BE2C (cell line): ENCODE results near the gene SYP. TPM values are rescaled to one million over a fixed set of nuclear protein-coding genes. Genes with fewer than 3 reads are reported as not detected.
A peak's percentile ranks its signal among the peaks of the same experiment; 100 is the strongest.

Experiments used
- DNase-seq: peaks from one replicate; pipeline ENCODE4 v3.0.0-alpha.2; 2020
- H3K27me3 ChIP-seq: fragments of 250-450 bp; sonication (Bioruptor Pico); 2 replicates; pipeline ENCODE4 v1.5.1; 2020; ENCODE audit warnings: mild to moderate bottlenecking
- H3K36me3 ChIP-seq: fragments of 250-450 bp; sonication (Bioruptor Pico); 2 replicates; pipeline ENCODE4 v1.5.1; 2020; ENCODE audit warnings: mild to moderate bottlenecking
- H3K4me1 ChIP-seq: fragments of 250-450 bp; sonication (Bioruptor Pico); 2 replicates; pipeline ENCODE4 v1.5.1; 2020
- H3K4me3 ChIP-seq: 2 replicates; pipeline ENCODE4 v1.5.1; 2011; ENCODE audit warnings: low read depth, low read length
- H3K9me3 ChIP-seq: fragments of 250-450 bp; sonication (Bioruptor Pico); 2 replicates; pipeline ENCODE4 v1.5.1; 2020
- CTCF ChIP-seq: IDR thresholded peaks from 2 replicates; pipeline ENCODE4 v1.5.1; 2012; ENCODE audit warnings: mild to moderate bottlenecking, low read depth, low read length
- polyA plus RNA-seq: library from polyadenylated mRNA; unstranded; fragments of >200 nt; gene quantifications from one replicate; pipeline ENCODE4 v1.2.1, GENCODE V29; 2012; ENCODE audit warnings: low read depth, missing spikeins; ENCODE audit not compliant: insufficient read length, insufficient read depth

The SYP gene
- 161 TPM for polyA plus RNA-seq

DNA sequence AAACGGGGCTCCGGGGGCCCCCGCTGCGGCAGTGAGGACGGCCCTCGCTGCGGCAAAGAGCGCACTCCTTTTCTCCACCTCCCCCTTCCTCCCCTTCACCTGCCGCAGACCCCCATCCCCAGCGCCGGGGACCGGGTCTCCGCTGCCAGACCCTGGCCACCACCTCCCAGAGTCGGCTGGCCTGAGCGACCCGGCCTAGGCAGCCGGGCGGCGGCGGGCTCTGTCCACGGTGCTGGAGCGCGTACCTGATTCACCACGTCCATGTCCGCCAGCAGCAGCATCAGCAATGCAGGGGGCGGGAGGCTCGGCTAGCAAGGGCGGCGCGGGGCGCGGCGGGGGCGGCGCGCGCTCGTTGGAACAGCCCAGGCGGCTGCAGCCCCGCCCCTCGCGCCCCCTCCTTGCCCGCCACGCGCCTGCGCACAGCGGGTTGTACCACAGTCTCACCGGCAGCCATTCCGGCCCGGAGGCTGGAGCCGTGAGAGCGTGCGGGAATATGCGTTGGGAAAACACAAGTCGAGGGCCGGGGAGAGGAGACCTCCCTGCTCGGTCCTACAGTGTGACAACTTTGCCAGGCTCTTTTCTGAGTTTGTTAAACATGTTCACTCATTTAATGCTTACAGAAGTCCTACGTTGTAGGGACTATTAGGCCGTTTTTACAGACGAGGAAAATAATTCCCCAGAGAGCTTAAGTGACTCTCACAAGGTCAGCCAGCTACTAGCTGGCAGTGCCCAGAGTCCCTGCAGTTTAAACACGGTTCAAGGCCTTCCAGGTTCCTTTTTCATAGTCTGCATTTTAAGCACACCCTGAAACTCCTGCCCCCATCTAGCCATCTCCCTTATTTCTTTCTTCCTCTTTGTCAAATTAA lies at the start of gene SYP:
Gene SYP, minus strand, starts transcription at position 288 of the 866 bp plus-strand sequence. Its CDS starts 7 bp downstream, at position 281.
- no peak for TF ChIP-seq CTCF
- DNase-seq, result peak; percentile 89
- Histone ChIP-seq H3K4me3 (peak within 1 kb of the TSS; percentile 71), H3K36me3 (no peaks in the 10 kb centered on the region), H3K9me3 (no peaks in the 10 kb centered on the region), H3K27me3 (no peaks in the 10 kb centered on the region), H3K4me1 (0 out of 2 replicates have a peak, but pooled peaks cover 2% of the 10 kb centered on the region)

DNA sequence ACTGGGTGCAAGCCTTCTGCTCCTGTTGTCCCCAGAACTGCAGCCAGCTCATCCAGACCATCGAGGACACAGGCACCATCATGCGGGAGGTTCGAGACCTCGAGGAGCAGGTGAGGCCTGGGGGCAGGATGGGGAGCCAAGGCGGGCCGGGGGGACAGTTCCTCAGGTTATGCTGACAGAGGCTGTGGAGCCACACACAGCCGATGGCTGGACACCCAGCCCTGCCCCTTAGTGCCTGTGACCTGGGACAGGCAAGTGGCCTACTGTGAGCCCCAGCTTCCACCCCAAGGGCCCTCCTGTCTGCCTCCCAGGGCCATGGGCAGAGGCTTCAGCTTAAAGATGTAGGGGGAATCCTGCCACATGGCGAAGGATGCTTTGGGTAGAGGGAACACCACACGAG lies 49.6 kb upstream of the SYP start:
- TF ChIP-seq CTCF, result no peak
- Histone ChIP-seq H3K9me3 (no peaks in the 10 kb centered on the region), H3K36me3 (no peaks in the 10 kb centered on the region), H3K4me3 (no peak overlapping the region), H3K4me1 (no peaks in the 10 kb centered on the region), H3K27me3 (no peaks in the 10 kb centered on the region)
- DNase-seq, result no peak

- no peak for DNase-seq
- TF ChIP-seq CTCF, result no peak
- no peaks in the 10 kb centered on the region for H3K27me3 ChIP-seq
- H3K9me3 ChIP-seq, result no peaks in the 10 kb centered on the region
- H3K4me1 ChIP-seq, result no peaks in the 10 kb centered on the region
- no peak overlapping the region for H3K4me3 ChIP-seq
- H3K36me3 ChIP-seq, result no peaks in the 10 kb centered on the region
Observed at GRCh38 chrX:49249071-49249470, 49.1 kb upstream of the SYP start.

DNA sequence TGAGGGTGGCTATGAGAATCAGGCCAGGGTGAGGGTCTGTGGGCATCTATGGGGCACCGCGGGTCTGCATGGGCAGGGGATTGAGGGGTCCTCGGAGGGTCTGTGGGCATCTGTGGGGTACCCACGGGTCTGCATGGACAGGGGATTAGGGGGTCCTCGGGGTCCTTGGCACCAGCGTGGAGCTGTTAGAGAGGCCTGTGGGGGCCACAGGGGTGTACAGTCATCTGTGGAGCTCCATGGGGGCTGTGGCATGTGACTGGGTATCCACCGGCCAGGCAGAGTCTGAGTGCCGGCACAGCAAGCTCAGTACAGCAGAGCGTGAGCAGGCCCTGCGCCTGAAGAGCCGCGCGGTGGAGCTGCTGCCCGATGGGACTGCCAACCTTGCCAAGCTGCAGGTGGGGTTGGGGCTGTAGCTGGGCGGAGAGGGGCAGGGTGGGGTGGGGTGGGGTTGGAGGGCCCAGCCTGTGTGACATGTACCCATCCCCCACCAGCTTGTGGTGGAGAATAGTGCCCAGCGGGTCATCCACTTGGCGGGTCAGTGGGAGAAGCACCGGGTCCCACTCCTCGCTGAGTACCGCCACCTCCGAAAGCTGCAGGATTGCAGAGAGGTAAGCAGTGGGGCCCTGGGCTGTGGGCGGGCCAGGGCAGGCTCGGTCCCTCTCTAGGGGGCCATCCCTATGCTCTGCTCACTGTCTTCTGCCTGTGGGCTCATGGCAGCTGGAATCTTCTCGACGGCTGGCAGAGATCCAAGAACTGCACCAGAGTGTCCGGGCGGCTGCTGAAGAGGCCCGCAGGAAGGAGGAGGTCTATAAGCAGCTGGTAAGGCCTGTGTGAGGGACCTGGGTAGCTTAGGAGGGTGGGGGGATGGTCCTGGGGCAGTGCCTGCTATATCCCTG lies 48.2 kb upstream of the SYP start:
- Histone ChIP-seq H3K36me3 (no peaks in the 10 kb centered on the region; the same call in 1 of the 2 replicates), H3K9me3 (no peaks in the 10 kb centered on the region), H3K27me3 (no peaks in the 10 kb centered on the region), H3K4me1 (no peaks in the 10 kb centered on the region), H3K4me3 (no peak overlapping the region)
- no peak for TF ChIP-seq CTCF
- DNase-seq, result peak; percentile 56

DNA sequence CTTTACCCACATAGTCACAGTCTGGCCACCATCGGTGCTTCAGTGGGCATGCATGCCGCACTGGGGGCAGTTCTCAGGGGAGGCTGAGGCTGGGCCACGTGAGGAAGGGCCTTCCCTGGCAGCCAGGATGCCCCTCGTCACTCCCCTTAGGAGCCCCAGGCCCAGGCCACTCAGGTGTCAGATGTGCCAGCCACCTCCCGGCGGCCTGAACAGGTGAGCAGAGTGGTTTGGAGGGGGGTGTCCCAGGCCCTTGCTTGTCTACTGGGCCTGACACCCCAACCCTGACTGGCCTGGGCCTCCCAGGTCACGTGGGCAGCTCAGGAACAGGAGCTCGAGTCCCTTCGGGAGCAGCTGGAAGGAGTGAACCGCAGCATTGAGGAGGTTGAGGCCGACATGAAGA lies 47.4 kb upstream of the SYP start:
- Histone ChIP-seq H3K4me1 (no peaks in the 10 kb centered on the region), H3K36me3 (no peaks in the 10 kb centered on the region; the same call in 1 of the 2 replicates), H3K4me3 (no peak overlapping the region), H3K27me3 (no peaks in the 10 kb centered on the region), H3K9me3 (no peaks in the 10 kb centered on the region)
- no peak for DNase-seq
- no peak for TF ChIP-seq CTCF
